Measurements from ENCODE around the gene CFAP69.
"Not testable (repeated sequence)": the region's sequence is repeated elsewhere in the genome, so short reads cannot be mapped to it uniquely, and the experiment has no call there.

Gene CFAP69

GRCh38 chr7:90272242-90272641 is 27.3 kb downstream of the CFAP69 start:
- DNase-seq = no peak

DNA sequence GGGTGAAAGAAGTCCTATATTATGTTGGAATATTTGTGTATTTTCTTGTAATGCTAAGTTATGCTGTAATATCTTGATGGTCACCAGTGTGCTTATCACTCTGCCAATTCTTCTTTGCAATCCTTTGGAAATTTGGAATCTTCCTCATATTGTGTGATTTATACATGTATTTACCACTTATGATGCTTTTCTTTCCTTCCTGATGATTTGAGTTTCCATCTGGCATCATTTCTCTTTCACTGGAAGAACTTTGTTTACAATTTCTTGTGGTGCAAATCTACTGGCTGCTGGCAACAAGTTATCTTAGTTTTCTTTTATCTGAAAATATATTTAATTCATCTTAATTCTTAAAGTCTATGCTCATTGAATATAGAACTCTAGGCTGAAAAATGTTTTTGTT is 29.2 kb downstream of the CFAP69 start:
- no peak for DNase-seq

DNA sequence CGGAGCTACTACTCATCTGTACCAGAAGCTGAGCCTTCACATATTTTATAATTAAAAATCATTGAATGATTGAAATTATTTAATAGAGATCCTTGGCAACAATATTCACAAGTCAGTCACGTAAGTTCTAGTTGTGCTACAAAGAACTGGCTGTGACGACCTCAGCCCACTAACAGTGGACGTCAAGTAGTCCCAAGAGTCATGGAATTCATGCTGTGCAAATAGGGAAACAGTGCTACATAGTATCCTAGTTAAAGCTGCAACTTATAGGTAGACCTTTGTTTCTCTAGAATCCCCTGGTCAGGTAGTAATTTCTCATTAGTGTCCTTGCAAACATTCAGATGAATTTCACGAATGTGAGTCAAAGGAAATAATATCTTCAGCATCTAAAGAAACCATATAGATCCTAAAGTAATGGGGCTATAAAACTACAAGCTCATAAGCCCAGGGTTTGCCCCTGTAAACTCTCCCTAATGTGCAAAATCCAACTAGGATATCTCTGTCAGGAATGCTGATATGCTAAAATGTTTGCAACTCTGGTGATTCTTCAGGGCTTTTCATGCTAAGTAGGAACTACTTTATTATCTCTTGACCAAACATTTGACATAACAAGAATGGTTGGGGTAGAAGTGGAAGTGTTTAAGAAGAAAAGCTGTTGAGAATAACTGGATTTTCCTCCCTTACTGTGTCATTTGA is 31.2 kb downstream of the CFAP69 start:
- DNase-seq = no peak

DNA sequence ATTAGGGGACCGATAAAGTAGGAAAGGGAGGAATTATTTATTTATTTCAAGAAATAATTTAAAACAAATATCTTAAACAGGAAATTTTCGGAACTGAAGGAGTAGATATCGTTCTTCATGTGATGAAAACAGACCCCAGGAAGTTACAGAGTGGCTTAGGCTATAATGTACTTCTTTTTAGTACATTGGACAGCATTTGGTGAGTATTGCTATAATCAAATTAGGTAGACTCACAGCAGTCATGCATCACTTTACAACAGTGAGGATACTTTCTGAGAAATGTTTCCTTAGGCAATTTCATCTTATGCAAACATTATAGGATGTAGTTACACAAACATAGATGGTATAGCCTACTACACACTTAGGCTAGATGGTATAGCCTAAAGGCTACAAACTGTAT is 43.2 kb downstream of the CFAP69 start:
- no peak for DNase-seq

DNA sequence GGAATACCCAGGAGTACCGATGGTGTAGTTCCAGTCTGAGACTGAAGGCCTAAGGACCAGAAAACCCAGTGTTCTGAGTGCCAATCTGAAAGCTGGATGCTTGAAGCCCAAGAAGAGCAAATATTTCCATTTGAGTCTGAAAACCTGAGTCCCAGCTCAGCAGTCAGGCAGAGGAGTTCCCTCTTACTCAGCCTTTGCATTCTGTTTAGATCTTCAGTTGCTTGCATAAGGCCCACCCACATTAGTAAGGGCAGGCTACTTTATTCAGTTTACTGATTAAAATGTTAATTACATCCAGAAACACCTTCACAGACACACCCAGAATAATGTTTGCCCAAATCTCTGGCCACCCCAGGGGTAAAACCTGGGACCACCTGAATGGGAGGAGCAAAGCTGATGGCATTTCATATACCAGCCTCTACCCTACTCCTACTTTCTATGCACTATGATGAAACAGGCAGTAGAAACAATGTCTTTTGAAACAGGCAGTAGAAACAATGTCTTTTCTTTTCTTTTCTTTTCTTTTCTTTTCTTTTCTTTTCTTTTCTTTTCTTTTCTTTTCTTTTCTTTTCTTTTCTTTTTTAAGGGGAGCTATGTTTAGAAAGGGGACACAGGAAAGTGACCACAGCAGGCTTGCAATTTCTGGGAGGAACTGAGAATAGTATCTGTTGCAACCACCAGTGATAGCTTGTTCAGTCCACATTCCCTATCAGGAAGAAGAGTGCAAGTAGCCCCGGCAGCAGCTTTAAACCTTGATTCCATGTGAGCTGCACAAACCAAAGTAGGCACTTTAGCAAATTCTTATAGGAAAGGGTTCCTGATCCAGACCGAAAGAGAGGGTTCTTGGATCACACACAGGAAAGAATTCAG is 45.5 kb downstream of the CFAP69 start:
- DNase-seq = no peak

GRCh38 chr7:90298145-90299038 is 53.4 kb downstream of the CFAP69 start:
- peak in 1 of 2 donors; percentile 15 for DNase-seq

GRCh38 chr7:90303241-90303640 is 58.3 kb downstream of the CFAP69 start:
- DNase-seq = no peak

- no peak for DNase-seq
Observed at GRCh38 chr7:90309872-90310271, 64.9 kb downstream of the CFAP69 start.

GRCh38 chr7:90311175-90311574 is 66.2 kb downstream of the CFAP69 start:
- DNase-seq = no peak

DNA sequence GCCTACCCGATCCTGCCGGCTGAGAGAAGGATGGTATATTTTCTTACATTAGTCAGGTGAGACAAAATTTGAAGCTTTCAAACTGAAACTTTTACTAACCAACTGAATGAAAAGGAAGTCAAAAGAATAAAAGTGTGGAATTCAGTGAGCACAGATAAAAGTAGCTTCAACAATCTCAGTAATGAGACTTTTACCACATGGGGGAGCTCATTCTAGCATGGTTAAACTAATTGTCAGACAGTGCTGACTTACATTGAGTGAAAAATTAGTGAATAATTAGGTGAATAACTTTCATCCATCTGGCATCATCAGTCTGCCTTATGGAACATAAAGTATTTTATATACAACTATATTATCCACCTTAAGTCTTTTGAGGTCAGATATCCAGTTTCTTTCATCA is 67.8 kb downstream of the CFAP69 start:
- DNase-seq = peak in 1 of 2 donors; percentile 6

DNA sequence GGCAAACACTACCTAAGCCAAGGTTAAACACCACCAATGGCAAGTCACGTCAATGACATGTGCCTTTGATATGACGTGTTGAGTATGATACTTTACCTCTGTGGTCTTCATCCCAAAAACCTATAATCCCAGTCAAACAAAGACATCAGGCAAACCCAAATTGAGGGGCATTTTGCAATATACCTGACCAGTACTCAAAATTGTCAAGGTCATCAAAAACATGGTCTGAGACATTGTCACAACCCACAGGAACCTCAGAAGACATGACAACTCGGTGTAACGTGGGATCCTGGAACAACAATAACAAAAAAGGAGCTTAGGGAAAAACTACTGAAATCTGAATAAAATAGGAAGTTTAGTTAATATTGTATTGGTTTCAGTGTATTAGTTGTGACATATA is 68.9 kb downstream of the CFAP69 start:
- DNase-seq = no peak

- DNase-seq = no peak
Observed at GRCh38 chr7:90320014-90320413, 75.0 kb downstream of the CFAP69 start.

- DNase-seq = no peak
Observed at GRCh38 chr7:90320418-90320800, 75.4 kb downstream of the CFAP69 start.

GRCh38 chr7:90320801-90321494 is 76.0 kb downstream of the CFAP69 start, which contains the start of gene FAM237B:
Gene FAM237B (minus strand): TSS chr7:90321304. CDS start chr7:90319748, 1,556 bp downstream.
- DNase-seq = no peak

- DNase-seq = no peak
Observed at GRCh38 chr7:90322837-90323236, 77.9 kb downstream of the CFAP69 start.

DNA sequence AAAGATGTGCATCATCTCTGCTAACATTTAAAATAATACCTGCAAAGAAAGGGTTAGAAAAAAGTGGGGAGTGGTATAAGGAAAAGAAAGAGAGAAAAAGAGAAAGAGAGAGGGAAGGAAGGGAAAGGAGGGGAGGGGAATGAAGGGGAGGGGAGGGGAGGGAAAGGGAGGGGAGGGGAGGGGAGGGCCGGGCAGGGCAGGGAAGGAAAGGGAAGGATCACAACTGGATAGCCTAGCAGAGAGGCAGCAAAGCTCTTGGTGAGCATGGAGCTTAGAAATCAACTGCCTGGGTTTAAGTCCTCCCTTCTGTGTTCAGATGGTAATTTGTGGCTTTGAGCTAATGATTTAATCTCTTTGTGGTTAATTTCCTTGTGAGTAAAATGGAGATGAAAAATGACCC is 81.5 kb downstream of the CFAP69 start:
- DNase-seq = no peak

DNA sequence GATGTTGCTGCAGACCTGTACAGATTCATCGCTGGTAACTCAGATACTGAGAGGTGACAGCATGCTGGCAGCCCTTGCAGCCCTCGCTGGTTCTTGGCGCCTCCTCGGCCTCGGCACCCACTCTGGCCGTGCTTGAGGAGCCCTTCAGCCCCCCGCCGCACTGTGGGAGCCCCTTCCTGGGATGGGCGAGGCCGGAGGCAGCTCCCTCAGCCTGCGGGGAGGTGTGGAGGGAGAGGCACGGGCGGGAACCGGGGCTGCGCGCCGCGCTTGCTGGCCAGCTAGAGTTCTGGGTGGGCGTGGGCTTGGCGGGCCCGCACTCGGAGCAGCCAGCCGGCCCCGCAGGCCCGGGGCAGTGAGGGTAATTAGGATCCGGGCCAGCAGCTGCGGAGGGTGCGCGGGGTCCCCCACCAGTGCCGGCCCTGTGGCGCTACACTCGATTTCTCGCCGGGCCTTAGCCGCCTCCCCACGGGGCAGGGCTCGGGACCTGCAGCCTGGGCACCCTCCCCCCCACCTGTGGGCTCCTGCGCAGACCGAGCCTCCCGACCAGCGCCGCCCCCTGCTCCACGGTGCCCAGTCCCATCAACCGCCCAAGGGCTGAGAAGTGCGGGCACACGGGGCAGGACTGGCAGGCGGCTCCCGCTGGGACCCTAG is 89.3 kb downstream of the CFAP69 start:
- DNase-seq = no peak

GRCh38 chr7:90334926-90335325 is 90.0 kb downstream of the CFAP69 start:
- DNase-seq = not testable (repeated sequence)

GRCh38 chr7:90337106-90337505 is 92.1 kb downstream of the CFAP69 start:
- no peak for DNase-seq

GRCh38 chr7:90345016-90345415 is 100.0 kb downstream of the CFAP69 start:
- no peak for DNase-seq

GRCh38 chr7:90345595-90346335 is 100.8 kb downstream of the CFAP69 start:
- peak in 1 of 2 donors; percentile 14 for DNase-seq
